CD4-positive, alpha-beta memory T cell (primary cell): ENCODE results near the gene MPV17L2. TPM values are rescaled to one million over a fixed set of nuclear protein-coding genes. Genes with fewer than 3 reads are reported as not detected.

Source experiments
- CTCF ChIA-PET: fragments of 350-600 bp; sonication (Branson Sonifier 250); formaldehyde crosslinking; loops from one replicate; lab custom pipeline; 2021; ENCODE audit warnings: inconsistent platforms; ENCODE audit not compliant: partially characterized antibody; lab: Charles Lee
- POLR2A ChIA-PET: fragments of 350-600 bp; sonication (Branson Sonifier 250); formaldehyde crosslinking; loops from one replicate; lab custom pipeline; 2021; ENCODE audit not compliant: partially characterized antibody; lab: Charles Lee
- DNase-seq, 5 donors: peaks; one replicate each; pipeline versions ENCODE4 v3.0.0 to v3.0.0-alpha.2; 2020 to 2022; ENCODE audit warnings: mixed read lengths in 1 of 5
- H3K27ac ChIP-seq: one replicate; pipeline ENCODE4 v1.7.0; 2013; ENCODE audit warnings: low read depth, low read length
- H3K27me3 ChIP-seq: 2 replicates; pipeline ENCODE4 v1.7.0; 2013; ENCODE audit warnings: mild to moderate bottlenecking, low read length, moderate library complexity; ENCODE audit not compliant: insufficient read depth
- H3K36me3 ChIP-seq: 2 replicates; pipeline ENCODE4 v1.7.0; 2013; ENCODE audit warnings: mild to moderate bottlenecking, low read length, moderate library complexity; ENCODE audit not compliant: insufficient read depth
- H3K4me1 ChIP-seq: 2 replicates; pipeline ENCODE4 v1.7.0; 2013; ENCODE audit warnings: mild to moderate bottlenecking, low read length, moderate library complexity; ENCODE audit not compliant: insufficient read depth
- H3K4me3 ChIP-seq, 2 donors: one replicate each; pipeline ENCODE4 v1.7.0; 2013; ENCODE audit warnings: low read length in 2 of 2, mild to moderate bottlenecking in 1 of 2
- H3K9me3 ChIP-seq, 2 donors: one replicate each; pipeline ENCODE4 v1.7.0; 2013; ENCODE audit warnings: low read length in 2 of 2, control low read depth in 1 of 2; ENCODE audit not compliant: control insufficient read depth in 1 of 2
- H3K27ac Mint-ChIP-seq, 7 donors: one replicate each; pipeline ENCODE4 v1.8.0; 2020 to 2021; ENCODE audit warnings: mixed read lengths in 7 of 7, mild to moderate bottlenecking in 6 of 7, inconsistent platforms in 3 of 7, moderate library complexity in 3 of 7
- H3K27me3 Mint-ChIP-seq, 2 donors: one replicate each; pipeline ENCODE4 v1.8.0; 2020 to 2021; ENCODE audit warnings: mixed read lengths in 2 of 2
- H3K36me3 Mint-ChIP-seq, 2 donors: one replicate each; pipeline ENCODE4 v1.8.0; 2020 to 2021; ENCODE audit warnings: mixed read lengths in 2 of 2, inconsistent platforms in 1 of 2, mild to moderate bottlenecking in 1 of 2
- H3K4me1 Mint-ChIP-seq, 4 donors: one replicate each; pipeline ENCODE4 v1.8.0; 2020 to 2021; ENCODE audit warnings: mixed read lengths in 4 of 4, mild to moderate bottlenecking in 1 of 4
- H3K4me3 Mint-ChIP-seq, 8 donors: one replicate each; pipeline ENCODE4 v1.8.0; 2020 to 2021; ENCODE audit warnings: mixed read lengths in 8 of 8, mild to moderate bottlenecking in 7 of 8, moderate library complexity in 6 of 8, inconsistent platforms in 3 of 8
- H3K9me3 Mint-ChIP-seq, 8 donors: one replicate each; pipeline ENCODE4 v1.8.0; 2020 to 2021; ENCODE audit warnings: mixed read lengths in 8 of 8, mild to moderate bottlenecking in 5 of 8, inconsistent platforms in 3 of 8, moderate library complexity in 1 of 8
- intact Hi-C: fragments of 100-400 bp; cut with micrococcal nuclease; formaldehyde crosslinking; loops from one replicate; pipeline ENCODE4 v1.15.1; 2023
- polyA plus RNA-seq, 2 donors: library from polyadenylated mRNA; unstranded; fragments of 300-500 nt; fragmentation: Illumina TruSeq; gene quantifications; one replicate each; pipeline ENCODE4 v1.2.3, GENCODE V29; 2021
- total RNA-seq, 2 experiments: library from RNA; stranded (reverse); gene quantifications; one replicate each; pipeline ENCODE4 v1.2.3, GENCODE V29; 2021

MPV17L2 gene
- total and polyA plus RNA-seq, 4 experiments from 2014 or later: 7.6 to 13.7 (median 9.1) TPM

DNA sequence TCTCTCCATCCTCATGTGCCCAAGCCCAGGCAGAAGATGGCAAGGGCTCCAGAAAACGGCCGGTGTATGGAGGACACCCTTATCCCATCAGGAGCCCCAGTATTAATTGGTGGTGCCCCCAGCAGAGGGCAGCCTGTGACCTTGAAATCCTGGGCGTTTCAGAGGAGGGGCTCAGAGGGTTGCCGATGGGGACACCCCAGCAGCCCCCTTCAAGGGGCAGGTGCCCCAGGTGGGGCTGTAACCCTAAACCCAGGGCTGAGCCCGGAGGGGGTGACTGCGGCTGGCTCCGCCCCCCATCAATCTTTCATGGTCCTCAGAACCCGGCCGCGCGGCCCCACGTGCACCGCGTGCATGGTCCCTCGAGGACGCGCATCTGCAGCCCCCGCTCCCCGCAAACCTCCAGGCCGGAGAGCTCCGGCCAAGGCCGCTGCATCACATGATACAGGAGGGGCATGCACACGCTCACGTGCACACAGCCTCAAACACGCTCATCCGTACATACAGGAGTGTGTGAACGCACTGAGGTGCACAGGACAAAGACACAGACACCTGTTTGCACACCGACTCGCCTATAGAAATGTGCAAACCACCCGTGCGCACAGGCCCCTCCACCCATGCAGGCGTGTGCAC is 9.9 kb downstream of the MPV17L2 start:
- Mint-ChIP-seq H3K27ac (peak overlapping the region; percentile 79 to 98 (median 96)), H3K4me1 (peaks cover 13 to 40% (median 22%) of the 10 kb centered on the region in 4 donors), H3K9me3 (no peaks in the 10 kb centered on the region), H3K27me3 (no peaks in the 10 kb centered on the region), H3K36me3 (peaks cover 8 to 14% of the 10 kb centered on the region in 2 donors), H3K4me3 (peak overlapping the region; percentile 87 to 98 (median 95))
- ChIA-PET CTCF (interaction anchor here (0.6 to 10.7 kb wide), 6 partner anchors 11 to 301 kb away, joined by 3 to 150 read pairs (median 8); partner anchors contain the start of gene MPV17L2), POLR2A (interaction anchor here (0.9 to 5.3 kb wide), 8 partner anchors 10 to 119 kb away, joined by 3 to 78 read pairs (median 10); partner anchors contain the start of genes JUND, LSM4 and MPV17L2)
- no peaks in the 10 kb centered on the region for H3K9me3 ChIP-seq
- H3K27ac ChIP-seq: peak overlapping the region; percentile 54
- peak overlapping the region; percentile 84 to 93 for H3K4me3 ChIP-seq
- no peaks in the 10 kb centered on the region for H3K36me3 ChIP-seq
- intact Hi-C loops: no loop called here
- peak in 1 of 5 donors; percentile 16 for DNase-seq
- H3K4me1 ChIP-seq: peaks cover 23% of the 10 kb centered on the region
- no peaks in the 10 kb centered on the region for H3K27me3 ChIP-seq

GRCh38 chr19:18203408-18203862 is 10.4 kb downstream of the MPV17L2 start:
- peaks cover 0 to under 1% of the 10 kb centered on the region in 2 donors for H3K27me3 Mint-ChIP-seq

GRCh38 chr19:18203863-18204393 is 10.9 kb downstream of the MPV17L2 start, which contains the start of gene RAB3A:
Gene RAB3A (minus strand): TSS chr19:18204042. CDS start chr19:18202740, 1,302 bp downstream.
- peak within 1 kb of the TSS; percentile 79 to 98 (median 98) for H3K27ac Mint-ChIP-seq
- Histone ChIP-seq H3K4me1 (peaks cover 23% of the 10 kb centered on the region), H3K36me3 (no peaks in the 10 kb centered on the region), H3K4me3 (peak within 1 kb of the TSS; percentile 84 to 93), H3K27me3 (no peaks in the 10 kb centered on the region), H3K9me3 (no peaks in the 10 kb centered on the region), H3K27ac (peak within 1 kb of the TSS; percentile 63)
- intact Hi-C loops: loop anchor here (1.0 to 2.0 kb wide), 7 partner anchors 11 to 433 kb away; partner anchors contain the start of genes JUND, KLHL26, LSM4 and MPV17L2
- H3K9me3 Mint-ChIP-seq: peaks cover 0 to 1% (median 0%) of the 10 kb centered on the region in 8 donors
- POLR2A ChIA-PET: interaction anchor here (0.8 to 5.3 kb wide), 15 partner anchors 11 to 175 kb away, joined by 3 to 78 read pairs (median 4); partner anchors contain the start of genes JUND, LSM4, MPV17L2 and PGPEP1
- peak; percentile 98 to 100 (median 100) for DNase-seq
- H3K36me3 Mint-ChIP-seq: peaks cover 0 to 4% of the 10 kb centered on the region in 2 donors
- peaks cover 13 to 33% (median 21%) of the 10 kb centered on the region in 4 donors for H3K4me1 Mint-ChIP-seq
- H3K4me3 Mint-ChIP-seq: peak within 1 kb of the TSS; percentile 91 to 98 (median 96)
- CTCF ChIA-PET: interaction anchor here (0.7 to 10.7 kb wide), 8 partner anchors 12 to 456 kb away, joined by 3 to 150 read pairs (median 11); partner anchors contain the start of gene MPV17L2
- peaks cover 0 to 1% of the 10 kb centered on the region in 2 donors for H3K27me3 Mint-ChIP-seq

More at GRCh38 chr19:18203408-18203862, 10.4 kb downstream of the MPV17L2 start:
- no peak for DNase-seq
- POLR2A ChIA-PET: interaction anchor here (0.8 to 5.3 kb wide), 11 partner anchors 11 to 175 kb away, joined by 3 to 78 read pairs (median 4); partner anchors contain the start of genes JUND, LSM4 and MPV17L2
- H3K27me3 ChIP-seq: no peaks in the 10 kb centered on the region
- Mint-ChIP-seq H3K36me3 (peaks cover 3 to 8% of the 10 kb centered on the region in 2 donors), H3K27ac (peak overlapping the region; percentile 79 to 98 (median 96)), H3K9me3 (peaks cover 0 to 1% (median 0%) of the 10 kb centered on the region in 8 donors), H3K4me1 (peaks cover 13 to 36% (median 21%) of the 10 kb centered on the region in 4 donors), H3K4me3 (peak overlapping the region; percentile 87 to 98 (median 95))
- no peaks in the 10 kb centered on the region for H3K9me3 ChIP-seq
- peaks cover 23% of the 10 kb centered on the region for H3K4me1 ChIP-seq
- H3K36me3 ChIP-seq: no peaks in the 10 kb centered on the region
- peak overlapping the region; percentile 54 for H3K27ac ChIP-seq
- intact Hi-C loops: no loop called here
- H3K4me3 ChIP-seq: peak overlapping the region; percentile 84 to 93
- CTCF ChIA-PET: interaction anchor here (0.6 to 10.7 kb wide), 8 partner anchors 11 to 456 kb away, joined by 3 to 150 read pairs (median 6); partner anchors contain the start of gene MPV17L2

GRCh38 chr19:18204394-18205199 is 11.6 kb downstream of the MPV17L2 start:
- peak overlapping the region; percentile 91 to 98 (median 96) for H3K4me3 Mint-ChIP-seq
- peaks cover 13 to 33% (median 21%) of the 10 kb centered on the region in 4 donors for H3K4me1 Mint-ChIP-seq
- H3K27ac Mint-ChIP-seq: peak overlapping the region; percentile 79 to 98 (median 98)
- peaks cover 0 to 1% (median 0%) of the 10 kb centered on the region in 8 donors for H3K9me3 Mint-ChIP-seq
- ChIA-PET POLR2A (interaction anchor here (0.8 to 5.3 kb wide), 17 partner anchors 12 to 221 kb away, joined by 3 to 78 read pairs (median 4); partner anchors contain the start of genes JUND, LSM4, MPV17L2 and PGPEP1), CTCF (interaction anchor here (2.2 to 10.7 kb wide), 6 partner anchors 12 to 184 kb away, joined by 6 to 150 read pairs (median 14); partner anchors contain the start of gene MPV17L2)
- Histone ChIP-seq H3K4me1 (peaks cover 23% of the 10 kb centered on the region), H3K4me3 (peak overlapping the region; percentile 54 to 81), H3K27ac (peak overlapping the region; percentile 63), H3K9me3 (no peaks in the 10 kb centered on the region), H3K27me3 (no peaks in the 10 kb centered on the region), H3K36me3 (no peaks in the 10 kb centered on the region)
- H3K27me3 Mint-ChIP-seq: peaks cover 0 to 1% of the 10 kb centered on the region in 2 donors
- DNase-seq: peak in 2 of 5 donors; percentile 37 to 55
- H3K36me3 Mint-ChIP-seq: peaks cover 0 to 4% of the 10 kb centered on the region in 2 donors
- intact Hi-C loops: loop anchor here (1.0 to 2.0 kb wide), 7 partner anchors 11 to 432 kb away; partner anchors contain the start of genes JUND, KLHL26, LSM4 and MPV17L2

DNA sequence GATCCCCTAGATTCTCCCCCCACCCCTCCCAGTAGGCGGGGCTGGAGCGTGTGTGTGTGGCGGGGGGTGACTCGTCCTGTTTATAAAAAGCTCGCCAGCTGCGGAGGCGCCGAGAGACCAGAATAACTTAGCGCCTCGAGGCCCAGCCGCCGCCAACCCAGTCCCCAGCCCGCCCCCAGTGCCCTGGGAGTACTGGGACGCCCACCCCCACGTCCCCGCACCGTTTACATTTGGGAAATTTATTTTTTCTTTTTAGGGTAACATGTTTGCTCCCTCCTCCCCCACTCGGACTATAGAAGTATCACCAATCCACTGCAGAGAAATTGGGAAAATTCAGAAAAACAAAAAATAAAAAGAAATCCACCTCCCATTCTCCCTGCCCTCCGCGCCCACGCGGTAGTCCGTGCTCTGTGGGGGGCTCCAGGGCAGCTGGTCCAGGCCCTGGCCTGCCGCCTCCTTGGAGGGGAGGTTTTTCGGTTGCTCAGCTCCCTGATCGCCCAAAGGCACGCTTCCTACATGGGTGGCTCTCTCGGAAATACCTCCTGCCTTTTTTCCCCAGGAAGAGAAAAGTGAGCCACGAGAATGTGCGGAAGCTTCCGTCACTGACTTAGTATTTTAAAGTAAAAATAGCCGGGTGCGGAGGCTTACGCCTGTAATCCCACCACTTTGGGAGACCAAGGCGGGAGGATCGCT is 12.3 kb downstream of the MPV17L2 start:
- H3K27me3 ChIP-seq: no peaks in the 10 kb centered on the region
- Mint-ChIP-seq H3K9me3 (peaks cover 0 to 1% (median 0%) of the 10 kb centered on the region in 8 donors), H3K27me3 (peaks cover 3% of the 10 kb centered on the region in 2 donors)

More for the DNA sequence above, 12.3 kb downstream of the MPV17L2 start:
- DNase-seq: peak in 4 of 5 donors; percentile 28 to 68 (median 38)
- Mint-ChIP-seq H3K27ac (peak overlapping the region in 6 of 7 donors; percentile 79 to 98 (median 98)), H3K4me1 (peaks cover 13 to 33% (median 21%) of the 10 kb centered on the region in 4 donors), H3K4me3 (peak overlapping the region; percentile 91 to 98 (median 96)), H3K36me3 (peaks cover 0 to 4% of the 10 kb centered on the region in 2 donors)
- Histone ChIP-seq H3K27ac (peak overlapping the region; percentile 63), H3K4me1 (peaks cover 23% of the 10 kb centered on the region), H3K36me3 (no peaks in the 10 kb centered on the region), H3K4me3 (peak overlapping the region; percentile 54 to 81), H3K9me3 (no peaks in the 10 kb centered on the region)
- ChIA-PET CTCF (interaction anchor here (2.2 to 10.7 kb wide), 6 partner anchors 13 to 183 kb away, joined by 6 to 150 read pairs (median 14); partner anchors contain the start of gene MPV17L2), POLR2A (interaction anchor here (0.9 to 5.3 kb wide), 10 partner anchors 13 to 220 kb away, joined by 3 to 78 read pairs (median 6); partner anchors contain the start of genes JUND, LSM4, MPV17L2 and PGPEP1)
- intact Hi-C loops: loop anchor here (2.0 kb wide), 3 partner anchors 53 to 431 kb away; partner anchors contain the start of genes JUND, KLHL26 and PIK3R2
